Muscle layer of colon (tissue), 2 donors: Measurements from ENCODE around the gene IL17C.

Source experiments
- H3K27ac ChIP-seq: one replicate; pipeline ENCODE4 v1.7.0; 2013; ENCODE audit warnings: low read depth, mild to moderate bottlenecking, low read length, moderate library complexity
- H3K27me3 ChIP-seq, 2 donors: one replicate each; pipeline ENCODE4 v1.7.0; 2013; ENCODE audit warnings: low read length in 2 of 2, mild to moderate bottlenecking in 2 of 2; ENCODE audit not compliant: insufficient read depth in 2 of 2, control insufficient read depth in 1 of 2
- H3K36me3 ChIP-seq: one replicate; pipeline ENCODE4 v1.7.0; 2013; ENCODE audit warnings: mild to moderate bottlenecking, low read length; ENCODE audit not compliant: insufficient read depth
- H3K4me1 ChIP-seq: one replicate; pipeline ENCODE4 v1.7.0; 2013; ENCODE audit warnings: mild to moderate bottlenecking, low read length; ENCODE audit not compliant: insufficient read depth
- H3K4me3 ChIP-seq, 2 donors: one replicate each; pipeline ENCODE4 v1.7.0; 2013; ENCODE audit warnings: low read length in 2 of 2, low read depth in 1 of 2, mild to moderate bottlenecking in 1 of 2, moderate library complexity in 1 of 2
- H3K9ac ChIP-seq: one replicate; pipeline ENCODE4 v1.7.0; 2013; ENCODE audit warnings: low read length
- H3K9me3 ChIP-seq: one replicate; pipeline ENCODE4 v1.7.0; 2013; ENCODE audit warnings: mild to moderate bottlenecking, low read length
- donor health status: abdominal sarcoma.
- donor health status: Adenocarcinoma of cecum.

The IL17C gene

DNA sequence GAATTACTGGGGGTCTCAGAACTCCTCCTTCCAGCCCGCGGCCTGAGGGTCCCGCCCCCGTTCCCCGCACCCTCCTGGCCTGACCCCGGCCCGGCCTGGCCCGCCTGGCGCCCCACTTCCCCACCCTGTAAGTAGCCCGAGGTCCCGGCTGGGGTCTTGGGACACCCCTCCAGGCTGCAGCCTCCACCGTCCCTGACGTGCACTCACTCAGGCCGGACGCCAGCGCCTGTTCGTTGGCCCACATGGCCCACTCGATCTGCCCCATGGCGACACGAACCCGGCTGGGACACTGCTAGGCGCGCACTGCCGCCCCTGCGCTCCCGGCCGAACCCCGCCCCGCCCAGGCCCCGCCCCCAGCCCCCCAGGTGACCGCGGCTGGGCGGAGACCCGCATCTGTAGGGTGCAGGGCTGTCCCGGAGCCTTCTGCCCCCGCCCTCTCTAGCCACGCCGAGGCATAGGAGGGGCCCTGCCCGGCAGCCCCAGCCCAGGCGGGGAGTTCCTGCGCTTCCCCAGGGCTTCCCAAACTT lies 12.4 kb downstream of the IL17C start, which contains the start of gene CYBA:
CYBA (minus strand) TSS at position 305 of the 527 bp plus-strand sequence; CDS start at position 265, 40 bp downstream.
- Histone ChIP-seq H3K9ac (no peak within 1 kb of the TSS), H3K4me3 (peak within 1 kb of the TSS; percentile 59 to 69), H3K27ac (peak within 1 kb of the TSS; percentile 70)

DNA sequence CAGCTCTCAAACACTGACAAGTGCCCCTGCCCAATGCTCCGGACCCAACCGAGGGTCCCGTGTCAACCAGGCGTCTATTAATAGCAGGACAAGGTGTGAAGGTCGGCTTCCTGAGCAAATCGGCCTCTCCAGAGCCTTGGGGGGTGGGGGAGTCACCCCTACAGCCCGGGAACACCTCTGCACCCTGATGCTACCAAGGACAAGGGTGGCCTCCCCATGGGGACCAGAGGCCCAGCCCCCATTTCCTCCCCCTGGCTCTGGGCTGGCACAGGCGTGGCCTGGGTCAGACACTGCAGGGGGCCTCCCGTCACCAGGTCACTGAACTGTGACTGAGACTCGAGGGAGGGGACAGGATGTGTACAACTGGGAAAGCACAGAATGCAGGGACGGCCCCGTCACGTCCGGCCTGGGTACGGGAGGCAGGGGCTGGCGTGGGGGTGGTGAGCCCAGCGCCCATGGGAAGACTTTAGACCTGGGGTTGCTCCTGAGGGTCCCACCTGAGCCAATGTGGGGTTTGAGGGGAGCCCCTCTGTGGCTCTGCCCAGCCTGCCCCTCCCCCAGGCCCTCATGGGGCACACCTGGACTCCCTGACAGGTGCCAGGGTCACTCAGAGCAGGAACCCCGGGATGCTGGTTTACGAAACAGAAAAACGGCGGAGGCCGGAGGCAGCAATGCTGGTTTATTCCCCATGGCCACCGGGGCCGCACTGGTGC lies 13.1 kb downstream of the IL17C start:
- Histone ChIP-seq H3K27me3 (peaks cover 0 to 12% of the 10 kb centered on the region in 2 donors), H3K4me1 (peaks cover 6% of the 10 kb centered on the region), H3K27ac (peak overlapping the region; percentile 34), H3K9ac (no peak overlapping the region), H3K9me3 (no peaks in the 10 kb centered on the region), H3K36me3 (peaks cover 9% of the 10 kb centered on the region), H3K4me3 (peak overlapping the region; percentile 59 to 69)

More for the DNA sequence above, 12.4 kb downstream of the IL17C start, which contains the start of gene CYBA:
- H3K9me3 ChIP-seq = no peaks in the 10 kb centered on the region
- peaks cover 0 to 12% of the 10 kb centered on the region in 2 donors for H3K27me3 ChIP-seq
- H3K4me1 ChIP-seq = peaks cover 6% of the 10 kb centered on the region
- H3K36me3 ChIP-seq = peaks cover 9% of the 10 kb centered on the region

- peaks cover 6% of the 10 kb centered on the region for H3K4me1 ChIP-seq
- H3K36me3 ChIP-seq = peaks cover 9% of the 10 kb centered on the region
- peaks cover 0 to 12% of the 10 kb centered on the region in 2 donors for H3K27me3 ChIP-seq
- no peaks in the 10 kb centered on the region for H3K9me3 ChIP-seq
- no peak overlapping the region for H3K9ac ChIP-seq
- peak overlapping the region; percentile 34 for H3K27ac ChIP-seq
- no peak overlapping the region for H3K4me3 ChIP-seq
These were observed 13.8 kb downstream of the IL17C start for GRCh38 chr16:88651989-88652761.

DNA sequence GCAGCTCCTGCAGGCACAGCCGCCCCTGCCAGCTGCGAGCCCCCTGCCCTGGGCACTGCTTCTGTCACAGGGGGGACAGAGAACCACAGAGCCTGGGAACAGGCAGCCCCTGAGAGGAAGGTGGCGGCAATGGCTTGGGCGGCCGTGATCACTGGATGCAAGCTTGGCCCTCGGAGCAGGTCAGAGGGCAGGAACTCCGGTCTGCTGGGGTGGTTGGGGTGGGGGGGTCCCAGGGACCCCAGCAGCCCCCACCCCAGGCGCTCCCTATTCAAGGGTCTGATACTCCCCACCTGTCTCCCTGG lies 14.3 kb downstream of the IL17C start:
- peaks cover 9% of the 10 kb centered on the region for H3K36me3 ChIP-seq
- H3K4me3 ChIP-seq = no peak overlapping the region
- peaks cover 6% of the 10 kb centered on the region for H3K4me1 ChIP-seq
- no peak overlapping the region for H3K27ac ChIP-seq
- no peaks in the 10 kb centered on the region for H3K9me3 ChIP-seq
- H3K9ac ChIP-seq = no peak overlapping the region
- H3K27me3 ChIP-seq = peaks cover 0 to 12% of the 10 kb centered on the region in 2 donors

DNA sequence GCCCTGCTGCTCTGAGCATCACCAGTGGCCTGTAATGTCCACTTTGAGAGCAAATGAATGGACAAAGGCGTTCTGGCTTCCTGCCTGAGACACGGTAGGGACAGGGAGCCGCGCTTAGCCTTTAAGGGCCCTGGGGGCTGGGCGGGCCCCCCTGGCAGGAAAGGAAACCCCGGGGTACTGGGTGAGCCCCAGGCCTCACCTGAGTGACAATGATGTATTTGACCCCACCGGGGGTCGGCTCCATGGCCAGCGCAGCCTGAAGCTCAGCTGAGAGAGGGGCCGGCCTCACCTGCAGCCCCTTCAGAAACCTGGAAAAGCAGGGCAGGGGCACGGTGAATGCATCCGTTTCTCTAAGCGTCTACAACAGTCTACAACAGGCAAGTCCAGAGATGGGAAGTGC lies 14.7 kb downstream of the IL17C start:
- Histone ChIP-seq H3K4me3 (no peak overlapping the region), H3K27me3 (peaks cover 0 to 12% of the 10 kb centered on the region in 2 donors), H3K4me1 (peaks cover 6% of the 10 kb centered on the region), H3K36me3 (peaks cover 9% of the 10 kb centered on the region), H3K9ac (no peak overlapping the region), H3K27ac (no peak overlapping the region), H3K9me3 (no peaks in the 10 kb centered on the region)

GRCh38 chr16:88653596-88654362 lies 15.4 kb downstream of the IL17C start:
- H3K27me3 ChIP-seq = peaks cover 0 to 12% of the 10 kb centered on the region in 2 donors
- no peak overlapping the region for H3K27ac ChIP-seq
- no peak overlapping the region for H3K4me3 ChIP-seq
- no peak overlapping the region for H3K9ac ChIP-seq
- H3K36me3 ChIP-seq = peaks cover 9% of the 10 kb centered on the region
- H3K4me1 ChIP-seq = peaks cover 6% of the 10 kb centered on the region
- no peaks in the 10 kb centered on the region for H3K9me3 ChIP-seq

DNA sequence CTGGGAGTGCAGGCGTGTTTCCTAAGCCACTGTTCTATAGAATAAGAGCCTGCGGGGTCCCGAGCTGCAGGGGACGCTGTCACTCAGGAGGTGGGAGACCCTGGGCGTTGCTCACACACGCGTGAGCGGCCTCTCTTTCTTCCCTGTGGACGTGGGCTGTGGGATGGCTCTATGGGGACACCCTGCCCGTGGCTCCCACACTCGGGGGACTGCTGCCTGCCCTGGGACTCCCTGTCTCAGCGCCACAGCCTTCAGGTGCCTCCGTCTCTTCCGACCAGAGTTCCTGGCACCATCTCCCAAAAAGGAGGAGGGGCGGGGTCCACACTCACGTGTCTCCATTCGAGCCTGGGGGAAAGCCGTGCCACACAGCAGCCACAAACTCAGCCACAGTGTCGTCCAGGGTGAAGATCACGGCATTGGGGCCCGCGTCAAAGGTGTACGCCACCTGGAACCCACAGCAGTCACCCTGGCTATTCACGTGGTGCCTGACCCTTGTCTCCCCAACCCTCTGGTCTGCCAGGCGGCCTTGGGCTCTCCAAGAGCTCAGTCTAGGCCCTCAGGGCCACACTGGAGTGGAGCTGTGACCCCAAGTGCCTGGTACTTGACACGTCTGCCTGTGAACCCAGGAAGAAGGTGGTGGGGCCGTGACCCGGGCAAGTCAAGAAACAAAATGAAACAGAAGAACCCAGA lies 16.1 kb downstream of the IL17C start:
- no peak overlapping the region for H3K4me3 ChIP-seq
- H3K9me3 ChIP-seq = no peaks in the 10 kb centered on the region
- H3K36me3 ChIP-seq = peaks cover 9% of the 10 kb centered on the region
- H3K27ac ChIP-seq = no peak overlapping the region
- H3K9ac ChIP-seq = no peak overlapping the region
- peaks cover 0 to 12% of the 10 kb centered on the region in 2 donors for H3K27me3 ChIP-seq
- peaks cover 6% of the 10 kb centered on the region for H3K4me1 ChIP-seq

DNA sequence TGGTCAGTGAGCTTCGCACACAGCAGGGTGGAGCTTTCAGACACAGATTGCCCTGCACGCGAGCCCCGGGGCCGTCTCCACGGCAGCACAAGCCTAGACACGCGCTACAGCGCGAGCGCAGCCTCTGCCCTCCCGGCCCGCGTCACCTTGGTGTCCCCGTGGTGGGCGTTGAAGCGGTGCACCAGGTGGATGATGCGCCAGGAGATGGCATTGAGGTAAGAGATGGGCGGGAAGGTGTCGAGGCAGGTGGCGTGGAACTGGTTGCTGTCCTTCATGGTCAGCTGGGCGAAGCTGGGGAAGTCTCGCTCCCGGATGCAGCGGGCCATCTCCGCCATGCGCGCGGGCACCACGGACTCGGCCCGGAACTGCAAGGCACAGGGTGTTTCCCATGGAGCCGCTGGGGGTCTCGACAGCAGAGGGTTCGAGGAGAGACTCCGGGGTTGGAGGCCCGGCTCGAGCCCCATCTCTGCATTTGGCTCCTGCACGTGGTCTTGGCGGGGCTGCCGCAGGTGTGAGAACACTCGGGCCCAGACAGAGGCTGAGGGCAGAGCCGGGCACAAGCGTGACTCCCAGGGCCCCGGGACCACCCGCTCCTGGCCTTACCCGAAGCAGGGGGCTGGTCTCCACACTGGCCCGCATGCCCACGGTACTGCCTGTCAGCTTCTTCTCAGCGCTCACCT lies 16.8 kb downstream of the IL17C start:
- Histone ChIP-seq H3K27me3 (peaks cover 0 to 12% of the 10 kb centered on the region in 2 donors), H3K4me3 (no peak overlapping the region), H3K9me3 (no peaks in the 10 kb centered on the region), H3K27ac (no peak overlapping the region), H3K9ac (no peak overlapping the region), H3K36me3 (peaks cover 9% of the 10 kb centered on the region), H3K4me1 (peaks cover 2% of the 10 kb centered on the region)

DNA sequence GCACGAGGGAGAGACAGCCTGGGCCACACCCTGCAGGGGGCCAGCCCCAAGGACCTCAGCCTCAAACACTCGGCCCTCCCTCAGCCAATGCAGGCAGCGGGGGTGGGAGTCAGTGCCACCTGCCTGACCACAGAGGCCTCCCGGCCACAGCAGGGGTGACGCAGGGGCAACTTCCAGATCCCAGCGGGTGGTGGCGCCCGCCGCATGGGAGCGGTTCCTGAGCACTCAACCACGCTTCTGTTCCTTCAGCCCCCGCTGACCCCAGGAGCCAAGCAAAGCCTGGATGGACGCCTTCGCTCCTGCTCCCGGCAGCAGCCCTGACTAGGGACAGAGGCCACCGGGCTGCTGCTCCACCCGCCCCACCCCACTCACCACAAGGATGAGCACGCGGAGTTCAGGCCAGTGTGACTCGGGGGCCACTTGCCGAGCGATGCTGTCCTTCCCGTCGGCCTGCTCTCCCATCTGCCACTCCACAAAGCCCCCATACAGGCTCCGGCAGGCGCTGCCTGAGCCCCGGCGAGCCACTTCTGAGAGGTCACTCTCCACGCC lies 17.4 kb downstream of the IL17C start:
- Histone ChIP-seq H3K27me3 (peaks cover 0 to 9% of the 10 kb centered on the region in 2 donors), H3K4me1 (no peaks in the 10 kb centered on the region), H3K4me3 (no peak overlapping the region), H3K9ac (no peak overlapping the region), H3K9me3 (no peaks in the 10 kb centered on the region), H3K36me3 (peaks cover 9% of the 10 kb centered on the region), H3K27ac (no peak overlapping the region)

DNA sequence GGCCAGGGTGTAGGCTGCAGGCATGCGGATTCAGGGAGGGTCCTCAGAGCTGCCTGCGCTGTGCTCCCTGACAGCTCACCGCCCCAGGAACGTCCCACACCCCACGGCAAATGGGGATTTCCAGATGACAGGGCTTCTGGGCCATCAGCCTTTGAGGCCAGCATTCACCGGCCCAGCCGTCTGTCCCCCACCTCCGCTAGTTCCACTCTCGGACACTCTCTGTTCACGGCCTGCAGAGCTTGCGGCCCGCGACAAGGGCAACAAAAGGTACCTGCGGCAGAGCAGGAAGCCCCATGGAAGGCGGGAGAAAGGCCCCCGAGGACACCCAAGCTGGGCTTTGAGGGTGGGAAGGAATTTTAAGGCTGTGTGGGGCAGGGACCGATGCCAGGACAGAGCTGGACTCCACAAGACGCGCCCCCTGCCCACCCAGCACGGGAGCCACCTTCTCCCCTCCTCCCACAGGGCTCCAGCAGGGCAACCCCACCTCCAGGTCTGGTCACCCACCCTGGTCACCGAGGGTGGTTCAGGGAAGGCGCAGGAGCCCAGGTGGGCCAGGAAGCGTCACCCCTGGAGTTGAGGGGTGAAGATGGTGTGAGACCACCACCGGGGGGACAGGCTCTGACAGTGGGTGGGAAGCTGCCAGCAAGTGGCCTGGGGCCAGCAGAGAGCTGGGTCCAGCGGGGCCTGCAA lies 18.1 kb downstream of the IL17C start:
- Histone ChIP-seq H3K36me3 (peaks cover 9% of the 10 kb centered on the region), H3K4me3 (no peak overlapping the region), H3K27ac (no peak overlapping the region), H3K9ac (no peak overlapping the region), H3K27me3 (peaks cover 0 to 3% of the 10 kb centered on the region in 2 donors), H3K9me3 (no peaks in the 10 kb centered on the region), H3K4me1 (no peaks in the 10 kb centered on the region)
